ENCODE data around the gene AXIN1. TPM values are rescaled to one million over a fixed set of nuclear protein-coding genes. Genes with fewer than 3 reads are reported as not detected.

The AXIN1 gene
- total RNA-seq, 1 experiment from 2014 or later, result 43.7 TPM

DNA sequence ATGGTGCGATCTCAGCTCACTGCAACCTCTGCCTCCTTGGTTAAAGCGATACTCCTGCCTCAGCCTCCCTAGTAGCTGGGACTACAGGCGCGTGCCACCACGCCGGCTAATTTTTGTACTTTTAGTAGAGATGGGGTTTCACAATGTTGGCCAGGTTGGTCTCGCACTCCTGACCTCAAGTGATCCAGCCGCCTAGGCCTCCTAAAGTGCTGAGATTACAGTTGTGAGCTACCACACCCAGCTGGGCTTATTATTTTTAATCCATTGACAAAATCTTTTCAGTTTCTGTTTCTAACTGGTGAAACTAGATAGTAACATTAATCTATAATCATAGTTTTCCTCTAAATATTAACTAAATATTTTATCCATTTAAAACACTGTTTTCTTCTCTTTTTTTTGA is 112.0 kb downstream of the AXIN1 start:
- Mint-ChIP-seq H3K4me3 (ENCODE audit: unreplicated experiment) (no peak overlapping the region), H3K27ac (ENCODE audit: low read depth, unreplicated experiment) (no peak overlapping the region), H3K36me3 (ENCODE audit: insufficient read depth, unreplicated experiment) (no peaks in the 10 kb centered on the region), H3K27me3 (ENCODE audit: insufficient read depth, unreplicated experiment) (no peaks in the 10 kb centered on the region), H3K9me3 (ENCODE audit: unreplicated experiment) (no peaks in the 10 kb centered on the region), H3K4me1 (ENCODE audit: insufficient read depth, unreplicated experiment) (no peaks in the 10 kb centered on the region)
- intact Hi-C loops (cut with micrococcal nuclease), result no loop called here
- no peak for TF ChIP-seq CTCF (IDR thresholded peaks at IDR 0.05; ENCODE audit: unreplicated experiment)
- ChIA-PET POLR2A (no interaction called here), CTCF (interaction anchor here (0.6 to 1.2 kb wide), 3 partner anchors 121 to 480 kb away, joined by 3 to 5 read pairs (median 3); no protein-coding TSS in a partner anchor)
- no peak for DNase-seq (ENCODE audit: unreplicated experiment)
- BruUV-seq (replicated peaks), result no TSS peak

DNA sequence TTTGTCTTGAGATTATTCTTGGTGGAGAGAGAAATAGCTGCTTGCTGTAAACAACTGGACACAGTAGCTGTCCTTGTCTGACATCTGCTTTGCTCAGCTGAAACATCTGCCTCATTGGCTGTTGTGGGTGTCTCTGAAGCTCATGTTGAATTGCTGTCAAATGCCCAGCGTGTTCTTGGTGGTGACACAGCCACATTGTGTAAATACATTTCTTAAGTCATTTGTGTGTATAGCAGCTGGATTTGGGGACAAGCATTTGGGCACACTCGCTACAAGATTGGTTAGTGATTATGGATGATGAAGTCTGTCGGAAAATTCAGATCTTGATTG is 112.6 kb downstream of the AXIN1 start:
- Mint-ChIP-seq H3K4me1 (ENCODE audit: insufficient read depth, unreplicated experiment) (no peaks in the 10 kb centered on the region), H3K27me3 (ENCODE audit: insufficient read depth, unreplicated experiment) (no peaks in the 10 kb centered on the region), H3K36me3 (ENCODE audit: insufficient read depth, unreplicated experiment) (no peaks in the 10 kb centered on the region), H3K27ac (ENCODE audit: low read depth, unreplicated experiment) (peak overlapping the region; percentile 19), H3K4me3 (ENCODE audit: unreplicated experiment) (no peak overlapping the region), H3K9me3 (ENCODE audit: unreplicated experiment) (no peaks in the 10 kb centered on the region)
- intact Hi-C loops (cut with micrococcal nuclease), result no loop called here
- no peak for TF ChIP-seq CTCF (IDR thresholded peaks at IDR 0.05; ENCODE audit: unreplicated experiment)
- ChIA-PET POLR2A (no interaction called here), CTCF (interaction anchor here (0.6 to 1.2 kb wide), 2 partner anchors 122 to 480 kb away, joined by 3 read pairs; no protein-coding TSS in a partner anchor)
- DNase-seq (ENCODE audit: unreplicated experiment), result no peak
- no TSS peak for BruUV-seq (replicated peaks)

Other genes starting within 250 kb of the AXIN1 start
- gene NPRL3, start 214.1 kb downstream of the AXIN1 start, total RNA-seq (2022), result 34.9 and 45.2 TPM in 2 replicates
- not detected in 2 replicates for gene HBZ, start 200.1 kb downstream of the AXIN1 start, total RNA-seq (2022)
- gene HBM, start 186.7 kb downstream of the AXIN1 start, total RNA-seq (2022), result not detected in 2 replicates
- not detected in 2 replicates for gene HBA2, start 179.8 kb downstream of the AXIN1 start, total RNA-seq (2022)
- 2.2 and 2.9 TPM in 2 replicates for gene HBA1, start 176.0 kb downstream of the AXIN1 start, total RNA-seq (2022)
- not detected in 2 replicates for gene HBQ1, start 172.3 kb downstream of the AXIN1 start, total RNA-seq (2022)
- 58.9 and 74.1 TPM in 2 replicates for gene LUC7L, start 123.3 kb downstream of the AXIN1 start, total RNA-seq (2022)
- 61.2 and 67.3 TPM in 2 replicates for gene FAM234A, start 117.9 kb downstream of the AXIN1 start, total RNA-seq (2022)
- 1.7 and 3.6 TPM in 2 replicates for gene RGS11, start 76.8 kb downstream of the AXIN1 start, total RNA-seq (2022)
- gene ARHGDIG, start 72.1 kb downstream of the AXIN1 start, total RNA-seq (2022), result not detected in 2 replicates
- gene PDIA2, start 69.6 kb downstream of the AXIN1 start, total RNA-seq (2022), result 0.56 TPM in 1 of 2 replicates, not detected in the other
- gene MRPL28, start 17.8 kb upstream of the AXIN1 start, total RNA-seq (2022), result 105 and 121 TPM in 2 replicates
- 18.3 and 23.9 TPM in 2 replicates for gene PGAP6, start 29.3 kb upstream of the AXIN1 start, total RNA-seq (2022)
- gene NME4, start 44.5 kb upstream of the AXIN1 start, total RNA-seq (2022), result 71.9 and 76.8 TPM in 2 replicates
- 29.0 and 37.2 TPM in 2 replicates for gene DECR2, start 49.2 kb upstream of the AXIN1 start, total RNA-seq (2022)
- gene RAB11FIP3, start 72.9 kb upstream of the AXIN1 start, total RNA-seq (2022), result 37.5 and 40.6 TPM in 2 replicates
- 68.2 and 81.1 TPM in 2 replicates for gene CAPN15, start 175.0 kb upstream of the AXIN1 start, total RNA-seq (2022)
- gene PRR35, start 207.7 kb upstream of the AXIN1 start, total RNA-seq (2022), result not detected in 2 replicates
- not detected in 2 replicates for gene NHLRC4, start 214.3 kb upstream of the AXIN1 start, total RNA-seq (2022)
- gene PIGQ, start 217.2 kb upstream of the AXIN1 start, total RNA-seq (2022), result 45.6 and 47.4 TPM in 2 replicates
- gene RAB40C, start 237.3 kb upstream of the AXIN1 start, total RNA-seq (2022), result 17.1 and 17.7 TPM in 2 replicates